NCI-H2196 (cell line): ENCODE results near the gene SLC2A5.
"Not testable (repeated sequence)": the region's sequence is repeated elsewhere in the genome, so short reads cannot be mapped to it uniquely, and the experiment has no call there.

ENCODE experiments used
- DNase-seq: peaks from one replicate; lab custom pipeline; 2025; ENCODE audit not compliant: unreplicated experiment; lab: John Stamatoyannopoulos, UW

The SLC2A5 gene

DNA sequence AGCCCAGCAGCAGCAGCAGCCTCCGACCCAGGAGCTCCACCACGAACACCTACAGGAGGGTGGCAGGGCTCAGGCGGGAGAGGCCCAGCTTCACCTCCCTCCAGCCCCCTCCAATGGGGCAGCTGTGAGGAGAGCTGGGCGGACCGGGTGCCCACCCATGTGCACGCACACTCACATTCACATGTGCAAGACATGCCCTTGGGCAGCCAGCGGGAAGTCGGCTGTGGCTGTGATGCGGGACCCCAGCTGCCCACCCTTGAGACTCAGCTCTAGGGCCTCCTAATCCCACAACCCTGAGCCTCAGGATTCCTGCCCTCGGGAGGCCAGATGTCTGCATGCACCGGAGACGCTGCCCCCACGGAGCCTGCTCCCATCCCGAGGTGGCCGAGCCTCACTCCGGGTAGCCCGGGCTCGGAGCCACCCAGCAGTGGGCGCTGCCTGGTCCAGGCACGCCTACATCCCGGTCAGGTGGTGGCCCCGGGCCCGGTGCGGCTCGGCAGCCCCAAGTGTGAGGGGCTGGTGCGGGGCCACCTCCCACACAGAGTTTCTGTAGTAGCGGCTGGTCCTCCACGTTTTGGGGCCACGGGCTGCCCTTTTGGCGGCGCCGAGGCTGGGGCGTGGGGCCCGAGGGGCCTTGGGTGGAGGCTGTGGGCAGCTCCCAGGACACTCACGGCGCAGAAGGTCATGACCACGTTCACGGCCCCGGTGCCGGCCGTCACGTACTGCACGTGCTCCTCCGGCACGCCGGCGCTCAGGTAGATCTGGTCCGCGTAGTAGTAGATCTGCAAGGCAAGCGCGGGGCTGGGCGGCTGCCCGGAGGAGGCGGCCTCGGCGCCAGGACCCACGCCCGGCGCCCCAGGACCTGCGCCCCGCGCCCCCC is 30.3 kb downstream of the SLC2A5 start:
- no peak for DNase-seq

DNA sequence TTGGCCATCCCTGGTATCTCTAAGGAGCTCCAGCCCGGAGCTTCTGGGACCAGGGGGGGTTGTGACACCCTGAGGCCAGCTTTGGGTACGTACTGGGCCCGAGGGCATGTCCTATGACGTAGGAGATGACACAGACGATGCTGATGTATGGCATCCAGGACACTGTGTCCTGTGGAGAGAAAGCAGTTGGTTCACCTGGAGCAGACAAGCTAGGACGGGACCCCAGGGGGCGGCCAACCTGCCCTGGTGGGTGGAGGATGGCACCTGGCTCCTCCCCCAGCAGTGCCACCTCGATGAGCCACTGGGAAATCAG is 31.1 kb downstream of the SLC2A5 start:
- DNase-seq: no peak

DNA sequence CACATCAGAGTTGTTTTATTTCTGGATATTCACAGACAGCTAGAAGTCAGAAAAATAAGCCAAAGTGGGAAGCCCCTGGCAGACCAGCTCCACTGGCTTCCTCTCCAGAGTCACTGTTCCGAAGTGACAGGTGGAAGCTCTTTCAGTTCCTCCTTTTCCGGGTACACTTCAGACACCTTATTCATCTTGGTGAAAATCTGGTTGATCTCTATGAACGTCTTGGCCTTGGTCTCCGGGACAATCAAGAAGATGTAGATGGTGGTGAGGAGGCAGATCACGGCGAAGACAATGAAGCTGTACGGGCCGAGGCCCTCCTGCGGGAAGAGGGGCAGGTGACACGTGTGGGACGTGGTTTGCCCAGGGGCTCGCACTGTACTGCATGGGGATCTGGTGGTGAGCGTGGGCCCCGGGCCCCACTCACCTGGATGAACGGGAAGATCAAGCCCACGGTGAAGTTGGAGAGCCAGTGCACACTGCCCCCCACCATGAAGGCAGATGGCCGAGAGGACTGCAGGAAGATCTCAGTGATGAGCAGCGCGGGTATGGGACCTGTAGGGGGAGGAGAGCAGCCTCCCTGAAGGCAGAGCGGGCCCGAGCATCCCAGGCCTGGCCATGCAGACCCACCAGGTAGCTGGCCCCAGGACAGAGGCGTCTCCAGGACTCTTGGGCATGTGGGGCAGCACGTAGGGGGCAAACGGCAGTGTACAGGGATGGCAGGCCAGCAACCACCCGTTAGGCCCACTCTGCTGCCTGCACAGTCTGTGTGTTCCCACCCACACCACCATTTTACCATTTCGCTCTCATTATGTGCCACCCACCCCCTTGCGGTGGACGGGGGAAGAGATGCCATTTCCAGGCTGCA is 31.7 kb downstream of the SLC2A5 start:
- DNase-seq: no peak

DNA sequence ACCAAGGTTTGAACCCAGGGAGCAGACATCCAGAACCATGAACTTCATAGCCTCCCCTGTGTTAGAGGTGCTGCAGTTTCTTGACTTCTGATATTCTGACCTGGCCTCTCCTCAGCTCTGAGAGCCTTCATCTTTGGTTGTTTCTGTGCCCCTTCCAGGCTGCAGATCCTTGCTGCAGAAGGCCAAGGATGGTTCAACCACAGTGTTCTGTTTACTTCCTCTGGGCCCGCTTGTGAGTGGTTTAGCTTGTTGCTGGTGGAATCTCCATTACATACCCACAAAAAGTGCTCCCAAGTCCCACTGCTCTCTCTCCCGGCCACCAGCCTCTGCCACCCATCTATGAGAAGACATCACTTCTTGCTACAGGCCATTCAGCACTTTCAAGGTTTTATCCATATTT is 34.2 kb downstream of the SLC2A5 start:
- no peak for DNase-seq

DNA sequence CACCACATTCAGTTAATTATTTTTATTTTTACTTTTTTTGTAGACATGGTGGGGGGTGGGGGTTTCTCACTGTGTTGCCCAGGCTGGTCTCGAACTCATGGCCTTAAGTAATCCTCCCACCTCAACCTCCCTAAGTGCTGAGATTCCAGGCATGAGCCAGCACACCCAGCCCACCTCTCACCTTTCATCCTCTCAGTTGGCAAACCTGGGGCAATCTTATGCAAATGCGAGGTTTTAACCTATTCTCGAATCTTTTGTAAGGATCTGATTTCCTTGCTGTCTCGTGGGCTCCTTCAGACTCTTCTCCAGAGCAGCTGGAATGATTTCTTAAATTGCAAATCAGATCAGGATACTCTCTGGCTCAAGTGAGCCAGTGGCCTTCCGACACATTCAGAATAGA is 36.1 kb downstream of the SLC2A5 start:
- no peak for DNase-seq

- DNase-seq: no peak
These were observed 37.8 kb downstream of the SLC2A5 start for GRCh38 chr1:9031484-9032259.

- not testable (repeated sequence) for DNase-seq
These were observed 38.4 kb downstream of the SLC2A5 start for GRCh38 chr1:9031077-9031476.

DNA sequence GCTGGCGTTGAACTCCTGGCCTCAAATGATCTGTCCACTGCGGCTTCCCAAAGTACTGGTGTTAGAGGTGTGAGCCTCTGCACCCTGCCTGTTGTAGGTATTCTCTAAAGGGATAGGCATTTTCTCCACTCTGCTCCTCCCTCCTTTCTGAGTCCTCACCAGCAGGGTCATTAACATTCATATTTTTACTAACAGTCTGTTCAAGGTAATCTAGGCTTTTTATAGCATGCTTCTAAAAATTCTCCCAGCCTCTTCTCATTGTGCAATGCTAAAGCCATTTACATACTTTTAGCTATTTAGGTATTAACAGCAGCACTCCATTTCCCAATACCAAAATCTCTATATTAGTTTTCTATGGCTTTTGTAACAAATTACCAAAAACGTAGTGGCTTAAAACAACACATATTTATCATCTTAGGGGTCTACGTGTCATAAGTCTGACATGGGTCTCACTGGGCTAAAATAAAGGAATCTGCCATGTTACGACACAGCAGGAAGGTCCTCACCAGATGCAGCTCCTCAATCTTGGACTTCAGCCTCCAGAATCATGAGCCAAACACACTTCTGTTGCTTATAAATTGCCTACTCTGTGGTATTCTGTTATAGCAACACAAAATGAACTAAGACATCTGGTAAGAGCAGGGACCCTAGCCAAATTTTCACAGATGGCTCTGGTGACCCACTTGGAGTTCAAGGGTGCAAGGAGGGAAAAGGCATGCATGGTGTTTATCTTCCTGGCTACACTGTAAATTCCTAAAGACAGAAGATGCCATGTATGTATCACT is 40.3 kb downstream of the SLC2A5 start:
- DNase-seq: no peak

DNA sequence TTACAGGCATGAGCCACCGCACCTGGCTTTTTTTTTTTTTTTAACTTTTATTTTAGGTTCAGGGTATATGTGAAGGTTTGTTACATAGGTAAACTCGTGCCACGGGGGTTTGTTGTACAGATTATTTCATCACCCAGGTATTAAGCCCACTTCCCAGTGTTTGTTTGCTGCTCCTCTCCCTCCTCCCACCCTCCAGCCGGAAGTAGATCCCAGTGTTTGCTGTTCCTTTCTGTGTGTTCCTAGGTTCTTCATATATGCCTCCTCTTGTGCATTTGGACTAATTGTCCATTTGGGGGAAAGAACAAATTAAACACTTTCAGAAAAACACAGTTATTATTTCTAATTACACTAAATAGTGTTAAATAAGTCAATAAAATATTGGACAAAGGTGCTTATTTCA is 42.1 kb downstream of the SLC2A5 start:
- DNase-seq: no peak

DNA sequence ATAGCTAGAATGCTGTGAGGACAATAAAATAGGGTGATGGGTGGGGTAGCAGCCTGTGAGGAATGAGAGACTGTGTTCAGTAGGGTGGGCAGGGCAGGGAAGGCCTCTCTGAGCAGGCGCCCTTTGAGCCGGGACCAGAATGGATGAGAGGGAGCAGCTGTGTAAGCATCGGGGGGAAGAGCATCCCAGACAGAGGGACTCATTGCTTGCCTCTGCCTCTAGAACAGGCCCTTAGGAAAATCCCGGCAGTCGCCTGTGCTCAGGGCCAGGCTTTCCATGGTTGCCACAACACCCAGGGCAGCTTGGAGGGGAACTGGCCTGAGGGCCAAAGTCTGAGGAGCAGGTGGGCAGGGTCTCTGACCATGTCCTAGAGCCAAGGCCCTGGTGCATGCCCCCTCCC is 44.0 kb downstream of the SLC2A5 start:
- no peak for DNase-seq

DNA sequence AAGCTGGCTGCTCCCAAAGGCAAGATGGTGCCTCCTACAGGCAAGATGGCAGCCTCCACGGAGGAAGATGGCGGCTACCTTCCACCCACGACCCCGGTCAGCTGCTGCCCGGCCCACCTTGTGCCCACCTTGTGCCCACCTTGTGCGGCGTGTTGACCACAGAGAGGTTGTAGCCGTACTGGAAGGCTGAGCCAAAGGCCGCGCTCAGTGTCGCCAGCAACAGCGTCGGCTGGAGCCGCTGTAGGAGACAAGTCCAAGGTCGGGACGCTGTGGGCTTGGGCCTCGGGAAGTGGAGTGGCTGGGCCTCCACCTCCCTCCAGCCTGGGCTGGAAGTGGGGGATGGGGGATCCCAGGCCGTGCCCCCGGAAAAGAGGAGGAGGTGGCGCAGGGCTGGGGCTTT is 44.6 kb downstream of the SLC2A5 start:
- DNase-seq: no peak

DNA sequence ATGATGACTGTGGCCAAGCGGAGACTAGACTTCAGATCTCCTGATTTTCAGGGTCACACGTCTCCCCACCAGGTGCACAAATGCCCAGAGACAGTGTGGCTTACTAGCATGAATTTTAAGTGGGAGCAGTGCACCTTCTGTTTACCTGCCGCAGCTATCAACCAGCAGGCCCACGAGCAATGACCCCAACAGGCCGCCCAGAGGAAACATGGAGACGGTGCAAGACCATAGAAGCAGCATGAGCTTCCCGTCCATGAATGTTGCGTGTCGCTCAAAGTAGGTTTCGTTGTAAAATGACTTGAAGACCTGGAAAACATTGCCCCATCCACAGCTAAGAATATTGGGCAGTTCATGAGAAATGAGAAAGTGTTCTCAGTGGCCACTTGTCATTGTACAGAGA is 46.7 kb downstream of the SLC2A5 start:
- no peak for DNase-seq

DNA sequence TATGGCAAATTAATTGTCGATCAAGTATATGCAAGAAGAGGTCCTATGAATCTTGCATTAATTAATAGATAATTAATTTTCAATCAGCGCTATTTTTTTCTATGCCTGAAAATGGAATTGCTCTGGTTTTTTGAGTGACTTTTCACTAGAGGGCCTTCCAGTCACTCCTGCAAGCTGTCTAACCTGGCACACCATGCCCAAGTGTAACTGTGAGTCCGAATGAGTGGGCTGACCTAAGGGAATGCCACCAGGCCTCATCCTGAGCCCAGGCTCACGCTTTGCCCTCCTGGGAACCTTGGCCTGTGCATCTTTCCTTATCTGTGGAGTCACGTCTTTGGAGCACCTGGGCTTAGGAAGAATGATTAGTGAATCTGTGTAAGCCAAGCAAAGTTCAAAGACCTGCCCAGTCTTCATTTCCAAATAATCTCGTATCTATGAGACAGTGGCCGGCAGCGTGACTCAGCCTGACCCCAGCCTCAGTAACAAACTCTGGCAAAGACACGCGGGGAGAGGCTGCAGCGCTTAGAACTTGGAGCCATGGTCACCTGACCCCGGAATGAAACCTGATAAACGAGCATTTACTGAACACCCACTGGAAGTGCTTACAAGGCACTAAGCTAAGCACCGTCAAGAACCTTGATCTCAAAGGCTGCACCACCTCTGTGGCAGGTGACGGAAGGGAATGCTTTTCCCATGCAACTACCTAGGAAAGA is 47.3 kb downstream of the SLC2A5 start:
- DNase-seq: not testable (repeated sequence)

DNA sequence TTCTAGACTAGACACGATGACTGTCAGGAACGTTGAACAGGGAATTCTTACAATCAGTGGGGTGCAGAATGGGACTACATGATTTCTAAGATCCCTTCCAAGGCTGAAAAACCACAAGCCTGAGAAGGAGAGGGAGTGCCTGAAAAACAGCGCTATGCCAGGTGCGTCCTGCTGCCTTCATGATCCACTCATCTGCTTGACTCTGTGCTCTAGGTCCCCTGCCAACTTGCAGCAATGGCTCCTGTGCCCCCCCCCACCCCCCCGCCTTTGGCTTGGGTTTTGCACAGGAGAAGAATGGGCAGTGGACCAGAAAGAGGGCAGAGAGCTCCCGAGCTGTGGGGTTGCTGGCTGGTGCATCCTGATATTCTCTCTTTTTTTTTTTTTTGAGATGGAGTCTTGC is 49.1 kb downstream of the SLC2A5 start:
- DNase-seq: no peak

GRCh38 chr1:9019896-9020295 is 49.5 kb downstream of the SLC2A5 start:
- DNase-seq: no peak

GRCh38 chr1:9018333-9018732 is 51.1 kb downstream of the SLC2A5 start:
- no peak for DNase-seq

DNA sequence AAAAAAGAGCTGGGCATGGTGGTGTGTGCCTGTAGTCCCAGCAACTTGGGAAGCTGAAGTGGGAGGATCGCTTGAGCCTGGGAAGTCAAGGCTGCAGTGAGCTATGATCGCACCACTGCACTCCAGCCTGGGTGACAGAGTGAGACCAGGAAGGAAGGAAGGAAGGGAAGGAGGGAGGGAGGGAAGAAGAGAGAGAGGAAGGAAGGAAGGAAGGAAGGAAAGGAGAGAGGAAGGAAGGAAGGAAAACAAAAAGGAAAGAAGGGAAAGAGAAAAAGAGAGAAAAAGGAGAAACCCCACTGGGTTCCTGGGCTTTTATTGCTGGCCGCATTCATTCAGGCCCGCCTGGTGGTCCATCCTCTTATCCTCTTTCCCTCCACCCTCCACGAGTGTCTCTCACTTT is 53.0 kb downstream of the SLC2A5 start:
- DNase-seq: no peak

DNA sequence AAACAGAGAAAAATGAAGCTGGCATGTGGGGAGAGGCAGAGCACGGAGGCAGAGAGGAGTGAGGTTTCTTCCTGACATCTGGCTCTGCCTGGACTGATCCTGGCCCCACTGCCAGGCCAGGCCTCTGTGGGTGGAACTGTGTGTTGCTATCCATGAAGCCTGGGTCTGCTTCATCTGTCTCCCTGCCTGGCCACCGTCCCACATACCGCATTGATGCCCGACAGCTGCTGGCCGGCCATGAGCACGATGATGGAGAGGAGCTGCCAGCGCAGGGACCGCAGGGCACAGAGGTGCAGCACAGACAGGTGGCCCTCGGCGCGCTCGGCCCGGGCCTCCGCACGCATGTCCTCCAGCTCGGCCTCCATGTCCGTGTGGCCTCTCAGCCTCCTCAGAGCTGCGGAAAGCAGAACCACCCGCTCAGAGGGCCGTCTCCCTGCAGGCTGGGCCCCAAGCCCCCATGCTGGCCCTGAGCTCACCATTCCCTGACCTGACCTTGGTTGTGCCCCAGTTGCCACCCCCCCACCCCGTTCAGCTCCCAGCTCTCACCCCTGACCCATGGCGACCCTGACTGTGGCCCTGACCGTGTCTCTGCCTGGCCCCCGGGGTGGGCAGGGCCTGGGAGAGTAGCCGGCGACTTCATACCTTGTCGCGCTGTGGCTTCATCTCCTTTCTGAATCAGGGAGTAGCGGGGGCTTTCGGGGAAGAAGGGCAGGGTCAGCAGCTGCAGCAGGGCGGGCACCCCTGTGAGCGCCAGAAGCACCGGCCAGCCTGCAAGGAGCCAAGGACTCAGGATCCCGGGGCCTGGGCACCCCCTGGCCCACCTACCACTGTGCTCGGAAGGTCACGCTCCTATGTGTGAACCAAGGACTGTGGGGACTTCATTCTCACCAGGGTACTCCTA is 54.7 kb downstream of the SLC2A5 start:
- no peak for DNase-seq

DNA sequence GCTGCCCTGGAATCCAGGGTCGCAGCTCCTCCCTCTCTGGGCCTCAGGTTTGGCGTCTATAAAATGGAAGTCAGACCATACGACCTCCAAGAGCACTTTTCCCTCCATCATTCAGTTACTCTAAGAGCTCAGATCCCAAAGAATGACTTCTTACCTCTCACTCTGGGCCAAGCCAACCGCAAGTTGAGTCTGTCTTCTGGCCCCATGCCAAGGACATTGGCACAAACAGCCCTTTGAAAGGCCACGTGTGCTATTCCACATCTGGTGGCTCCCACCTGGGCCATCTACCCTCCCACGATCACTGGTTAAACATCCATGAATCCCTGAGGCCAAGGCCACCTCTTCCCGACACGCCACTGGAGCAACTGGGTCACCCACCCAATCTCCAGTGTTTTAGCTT is 55.6 kb downstream of the SLC2A5 start:
- no peak for DNase-seq
